Activated CD4-positive, alpha-beta memory T cell treated with anti-CD3 and anti-CD28 coated beads for 36 hours (primary cell): Measurements from ENCODE around the gene AMT. TPM values are rescaled to one million over a fixed set of nuclear protein-coding genes. Genes with fewer than 3 reads are reported as not detected.
A peak's percentile ranks its signal among the peaks of the same experiment; 100 is the strongest.
"Not testable (repeated sequence)": the region's sequence is repeated elsewhere in the genome, so short reads cannot be mapped to it uniquely, and the experiment has no call there.

Experiments
- CTCF ChIA-PET: fragments of 350-600 bp; sonication (Branson Sonifier 250); formaldehyde crosslinking; loops from one replicate; lab custom pipeline; 2021; ENCODE audit warnings: antibody characterized with exemption, inconsistent platforms; lab: Charles Lee
- POLR2A ChIA-PET: fragments of 350-600 bp; sonication (Branson Sonifier 250); formaldehyde crosslinking; loops from one replicate; lab custom pipeline; 2021; ENCODE audit warnings: antibody characterized with exemption; lab: Charles Lee
- DNase-seq: peaks from one replicate; pipeline ENCODE4 v3.0.0-alpha.2; 2020
- H3K27ac Mint-ChIP-seq: one replicate; pipeline ENCODE4 v1.8.0; 2021; ENCODE audit warnings: mixed read lengths
- H3K27me3 Mint-ChIP-seq: one replicate; pipeline ENCODE4 v1.8.0; 2021; ENCODE audit warnings: mixed read lengths
- H3K36me3 Mint-ChIP-seq: one replicate; pipeline ENCODE4 v1.8.0; 2021; ENCODE audit warnings: mixed read lengths
- H3K4me1 Mint-ChIP-seq: one replicate; pipeline ENCODE4 v1.8.0; 2021; ENCODE audit warnings: low read depth, mixed read lengths
- H3K4me3 Mint-ChIP-seq: one replicate; pipeline ENCODE4 v1.8.0; 2021; ENCODE audit warnings: mild to moderate bottlenecking, mixed read lengths
- H3K9me3 Mint-ChIP-seq: one replicate; pipeline ENCODE4 v1.8.0; 2021; ENCODE audit warnings: mixed read lengths
- intact Hi-C: fragments of 100-400 bp; cut with micrococcal nuclease; formaldehyde crosslinking; loops from one replicate; pipeline ENCODE4 v1.15.1; 2023
- total RNA-seq, 2 experiments: library from RNA; stranded (reverse); gene quantifications; one replicate each; pipeline ENCODE4 v1.2.3, GENCODE V29; 2021

AMT gene
- total RNA-seq, 2 experiments from 2014 or later: 2.4 to 2.6 TPM

GRCh38 chr3:49410066-49410845, 12.0 kb downstream of the AMT start:
- POLR2A ChIA-PET: interaction anchor here (1.1 to 4.6 kb wide), 4 partner anchors 51 to 70 kb away, joined by 4 to 33 read pairs (median 10); partner anchors contain the start of genes GPX1 and USP4
- intact Hi-C loops: loop anchor here (2.0 to 10.0 kb wide), 2 partner anchors 33 to 385 kb away; partner anchors contain the start of genes IMPDH2 and NDUFAF3
- CTCF ChIA-PET: interaction anchor here (2.2 kb wide), 1 partner anchor 70 kb away, joined by 13 read pairs; the partner anchor contains the start of gene USP4
- H3K9me3 Mint-ChIP-seq: no peaks in the 10 kb centered on the region
- H3K27ac Mint-ChIP-seq: peak overlapping the region; percentile 91
- H3K4me1 Mint-ChIP-seq: peaks cover 63% of the 10 kb centered on the region
- H3K4me3 Mint-ChIP-seq: peak overlapping the region; percentile 90
- no peak for DNase-seq
- H3K36me3 Mint-ChIP-seq: peaks cover 25% of the 10 kb centered on the region
- H3K27me3 Mint-ChIP-seq: no peaks in the 10 kb centered on the region

DNA sequence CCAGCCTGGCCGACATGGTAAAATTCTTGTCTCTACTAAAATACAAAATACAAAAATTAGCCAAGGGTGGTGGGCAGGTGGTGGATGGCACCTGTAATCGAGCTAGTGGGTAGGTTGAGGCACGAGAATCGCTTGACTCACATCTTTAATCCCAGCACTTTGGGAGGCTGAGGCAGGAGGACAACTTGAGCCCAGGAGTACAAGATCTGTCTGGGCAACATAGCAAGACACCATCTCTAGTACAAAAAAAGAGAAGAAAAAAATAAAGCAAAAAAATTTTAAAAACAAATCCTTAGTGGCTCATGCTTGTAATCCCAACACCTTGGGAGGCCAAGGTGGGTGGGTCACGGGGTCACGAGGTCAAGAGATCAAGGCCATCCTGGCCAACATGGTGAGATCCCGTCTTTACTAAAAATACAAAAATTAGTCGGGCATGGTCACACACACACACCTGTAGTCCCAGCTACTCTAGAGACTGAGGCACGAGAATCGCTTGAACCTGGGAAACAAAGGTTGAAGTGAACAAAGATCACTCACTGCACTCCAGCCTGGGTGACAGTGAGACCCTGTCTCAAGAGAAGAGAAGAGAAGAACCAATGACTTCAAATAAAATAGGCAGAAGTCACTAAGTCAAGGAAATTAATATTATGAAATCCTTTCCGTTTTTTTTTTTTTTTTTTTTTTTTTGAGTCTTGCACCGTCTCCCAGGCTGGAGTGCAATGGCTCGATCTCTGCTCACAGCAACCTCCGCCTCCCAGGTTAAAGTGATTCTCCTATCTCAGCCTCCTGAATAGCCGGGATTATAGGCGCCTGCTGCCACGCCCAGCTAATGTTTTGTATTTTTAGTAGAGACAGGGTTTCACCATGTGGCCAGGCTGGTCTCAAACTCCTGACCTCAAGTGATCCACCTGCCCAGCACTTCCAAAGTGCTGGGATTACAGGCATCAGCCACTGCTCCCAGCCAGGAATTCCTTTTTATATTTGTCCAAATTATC, 15.4 kb downstream of the AMT start:
- ChIA-PET POLR2A (no interaction called here), CTCF (interaction anchor here (1.1 to 1.6 kb wide), 3 partner anchors 9 to 43 kb away, joined by 3 to 7 read pairs (median 5); no protein-coding TSS in a partner anchor)
- intact Hi-C loops: no loop called here
- H3K4me1 Mint-ChIP-seq: peaks cover 49% of the 10 kb centered on the region
- no peak for DNase-seq
- H3K27me3 Mint-ChIP-seq: no peaks in the 10 kb centered on the region
- H3K27ac Mint-ChIP-seq: peak overlapping the region; percentile 75
- no peak overlapping the region for H3K4me3 Mint-ChIP-seq
- H3K36me3 Mint-ChIP-seq: peaks cover 21% of the 10 kb centered on the region
- no peaks in the 10 kb centered on the region for H3K9me3 Mint-ChIP-seq

DNA sequence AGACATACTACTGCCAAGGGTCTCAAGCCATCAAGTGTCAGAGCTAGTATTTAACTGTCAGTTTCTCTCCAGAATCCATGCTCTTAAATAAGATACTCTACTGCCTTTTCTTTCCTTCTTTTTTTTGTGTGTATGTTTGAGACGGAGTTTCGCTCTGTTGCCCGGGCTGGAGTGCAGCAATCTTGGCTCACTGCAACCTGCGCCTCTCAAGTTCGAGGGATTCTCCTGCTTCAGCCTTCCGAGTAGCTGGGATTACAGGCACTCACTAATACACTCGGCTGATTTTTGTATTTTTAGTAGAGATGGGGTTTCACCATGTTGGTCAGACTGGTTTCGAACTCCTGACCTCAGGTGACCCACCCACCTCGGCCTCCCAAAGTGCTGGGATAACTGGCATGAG, 16.7 kb downstream of the AMT start:
- H3K4me3 Mint-ChIP-seq, H3K9me3 Mint-ChIP-seq, H3K27me3 Mint-ChIP-seq, DNase-seq, intact Hi-C loops: not testable (repeated sequence)
- Mint-ChIP-seq H3K36me3 (peaks cover 21% of the 10 kb centered on the region), H3K4me1 (peaks cover 59% of the 10 kb centered on the region), H3K27ac (peak overlapping the region; percentile 44)
- ChIA-PET CTCF (interaction anchor here (0.7 to 1.7 kb wide), 5 partner anchors 11 to 397 kb away, joined by 3 to 7 read pairs (median 3); no protein-coding TSS in a partner anchor), POLR2A (interaction anchor here (2.3 kb wide), 1 partner anchor 66 kb away, joined by 7 read pairs; the partner anchor contains the start of gene USP4)

DNA sequence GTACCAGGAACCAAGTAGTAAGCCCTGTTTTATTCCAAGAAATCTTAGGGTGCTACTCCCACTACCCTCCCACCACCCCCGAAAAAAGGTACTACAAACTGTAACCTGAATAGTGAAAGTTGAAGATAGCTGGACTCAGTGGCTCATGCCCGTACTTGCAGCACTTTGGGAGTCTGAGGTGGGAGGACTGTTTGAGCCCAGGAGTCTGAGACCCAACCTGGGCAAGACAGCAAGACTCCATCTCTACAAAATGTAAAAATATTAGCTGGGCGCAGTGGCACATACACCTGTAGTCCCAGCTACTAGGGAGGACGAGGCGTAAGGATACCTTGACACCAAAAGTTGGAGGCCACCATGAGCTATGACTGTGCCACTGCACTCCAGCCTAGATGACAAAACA, 18.4 kb downstream of the AMT start:
- H3K36me3 Mint-ChIP-seq: peaks cover 18% of the 10 kb centered on the region
- intact Hi-C loops: no loop called here
- no peak overlapping the region for H3K27ac Mint-ChIP-seq
- CTCF ChIA-PET: interaction anchor here (1.7 kb wide), 1 partner anchor 45 kb away, joined by 3 read pairs; no protein-coding TSS in a partner anchor
- H3K4me3 Mint-ChIP-seq: no peak overlapping the region
- H3K9me3 Mint-ChIP-seq: no peaks in the 10 kb centered on the region
- no peaks in the 10 kb centered on the region for H3K27me3 Mint-ChIP-seq
- H3K4me1 Mint-ChIP-seq: peaks cover 61% of the 10 kb centered on the region
- DNase-seq: no peak
- POLR2A ChIA-PET: interaction anchor here (2.3 kb wide), 1 partner anchor 64 kb away, joined by 7 read pairs; the partner anchor contains the start of gene USP4

DNA sequence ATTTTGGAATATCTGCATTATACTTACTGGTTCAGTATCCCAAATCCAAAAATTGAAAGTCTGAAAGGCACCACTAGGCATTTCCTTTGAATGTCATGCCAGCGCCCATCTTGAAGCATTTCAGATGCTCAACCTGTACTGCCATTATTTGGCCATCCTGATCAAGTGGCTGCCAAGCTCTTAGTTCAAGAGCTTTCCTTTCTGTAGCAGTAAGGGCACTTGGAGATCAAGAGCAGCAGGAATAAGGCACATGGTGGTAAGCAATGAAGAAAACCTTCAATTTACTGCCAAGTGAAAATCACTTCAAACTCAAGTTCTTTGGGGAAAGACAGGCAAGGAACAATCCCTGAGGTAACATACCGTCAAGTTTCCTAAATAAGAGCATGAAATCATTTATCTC, 20.5 kb downstream of the AMT start:
- Mint-ChIP-seq H3K36me3 (peaks cover 18% of the 10 kb centered on the region), H3K4me1 (peaks cover 62% of the 10 kb centered on the region), H3K4me3 (no peak overlapping the region), H3K27me3 (no peaks in the 10 kb centered on the region), H3K9me3 (no peaks in the 10 kb centered on the region), H3K27ac (no peak overlapping the region)
- intact Hi-C loops: no loop called here
- CTCF ChIA-PET: no interaction called here
- POLR2A ChIA-PET: interaction anchor here (0.6 kb wide), 1 partner anchor 17 kb away, joined by 3 read pairs; no protein-coding TSS in a partner anchor
- DNase-seq: no peak

DNA sequence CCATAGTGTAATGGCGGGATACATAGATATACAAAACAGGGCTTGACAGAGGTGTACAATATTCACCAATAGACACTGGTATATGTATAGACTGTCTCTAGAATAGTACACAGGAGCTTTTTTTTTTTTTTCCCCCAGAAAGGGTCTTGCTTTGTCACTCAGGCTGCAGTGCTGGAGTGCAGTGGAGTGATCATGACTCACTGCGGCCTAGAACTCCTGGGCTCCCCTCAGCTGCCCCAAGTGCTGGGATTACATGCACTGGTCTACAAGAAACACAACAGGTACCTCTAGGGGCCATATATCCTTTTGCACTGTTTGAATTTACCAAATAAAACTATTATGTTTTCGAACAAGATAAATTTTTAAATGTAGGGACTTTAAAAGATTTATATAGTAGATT, 22.8 kb downstream of the AMT start:
- Mint-ChIP-seq H3K36me3 (peaks cover 25% of the 10 kb centered on the region), H3K4me3 (no peak overlapping the region), H3K9me3 (no peaks in the 10 kb centered on the region), H3K27me3 (no peaks in the 10 kb centered on the region), H3K4me1 (peaks cover 65% of the 10 kb centered on the region), H3K27ac (no peak overlapping the region)
- ChIA-PET POLR2A (no interaction called here), CTCF (no interaction called here)
- DNase-seq: no peak
- intact Hi-C loops: no loop called here

GRCh38 chr3:49397470-49397869, 24.8 kb downstream of the AMT start:
- POLR2A ChIA-PET: no interaction called here
- intact Hi-C loops: no loop called here
- H3K27ac Mint-ChIP-seq: no peak overlapping the region
- H3K36me3 Mint-ChIP-seq: peaks cover 24% of the 10 kb centered on the region
- no peak overlapping the region for H3K4me3 Mint-ChIP-seq
- H3K4me1 Mint-ChIP-seq: peaks cover 72% of the 10 kb centered on the region
- no peak for DNase-seq
- H3K27me3 Mint-ChIP-seq: no peaks in the 10 kb centered on the region
- no peaks in the 10 kb centered on the region for H3K9me3 Mint-ChIP-seq
- CTCF ChIA-PET: no interaction called here

GRCh38 chr3:49391310-49391709, 31.0 kb downstream of the AMT start:
- H3K4me1 Mint-ChIP-seq: peaks cover 49% of the 10 kb centered on the region
- H3K9me3 Mint-ChIP-seq, intact Hi-C loops, POLR2A ChIA-PET, H3K27ac Mint-ChIP-seq, H3K4me3 Mint-ChIP-seq, DNase-seq, H3K27me3 Mint-ChIP-seq, CTCF ChIA-PET: not testable (repeated sequence)
- peaks cover 22% of the 10 kb centered on the region for H3K36me3 Mint-ChIP-seq

DNA sequence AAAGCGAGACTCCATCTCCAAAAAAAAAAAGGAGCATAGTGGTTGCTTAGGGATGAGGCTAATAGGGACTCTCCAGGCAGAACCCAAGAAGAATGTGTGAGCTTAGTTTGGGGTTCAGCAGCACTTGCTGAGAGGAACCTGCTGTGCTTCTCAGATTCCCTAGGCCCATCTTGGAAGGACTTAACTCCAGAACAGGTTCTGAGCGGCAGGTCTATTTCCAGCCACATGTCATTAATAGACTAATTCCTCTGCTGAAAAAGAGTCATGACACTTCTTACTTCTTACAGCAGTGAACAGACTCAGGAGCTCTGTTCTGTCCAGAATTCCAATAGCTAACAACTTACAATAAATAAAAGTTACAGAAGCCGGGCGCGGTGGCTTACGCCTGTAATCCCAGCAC, 33.0 kb downstream of the AMT start:
- ChIA-PET CTCF (interaction anchor here (0.6 to 1.3 kb wide), 2 partner anchors 60 to 724 kb away, joined by 3 to 5 read pairs; no protein-coding TSS in a partner anchor), POLR2A (no interaction called here)
- peaks cover 11% of the 10 kb centered on the region for H3K36me3 Mint-ChIP-seq
- H3K4me3 Mint-ChIP-seq: no peak overlapping the region
- H3K27ac Mint-ChIP-seq: no peak overlapping the region
- H3K4me1 Mint-ChIP-seq: peaks cover 48% of the 10 kb centered on the region
- intact Hi-C loops: no loop called here
- no peaks in the 10 kb centered on the region for H3K27me3 Mint-ChIP-seq
- DNase-seq: no peak
- H3K9me3 Mint-ChIP-seq: no peaks in the 10 kb centered on the region

GRCh38 chr3:49388289-49388820, 33.9 kb downstream of the AMT start:
- CTCF ChIA-PET: interaction anchor here (0.9 to 1.4 kb wide), 3 partner anchors 18 to 61 kb away, joined by 3 read pairs; partner anchors contain the start of gene USP4
- Mint-ChIP-seq H3K4me3 (no peak overlapping the region), H3K27me3 (no peaks in the 10 kb centered on the region), H3K36me3 (peaks cover 9% of the 10 kb centered on the region), H3K27ac (peak overlapping the region; percentile 29), H3K9me3 (no peaks in the 10 kb centered on the region), H3K4me1 (peaks cover 52% of the 10 kb centered on the region)
- POLR2A ChIA-PET: interaction anchor here (0.9 kb wide), 1 partner anchor 40 kb away, joined by 5 read pairs; no protein-coding TSS in a partner anchor
- DNase-seq: no peak
- intact Hi-C loops: no loop called here

GRCh38 chr3:49387721-49388120, 34.6 kb downstream of the AMT start:
- peaks cover 48% of the 10 kb centered on the region for H3K4me1 Mint-ChIP-seq
- ChIA-PET CTCF (interaction anchor here (1.4 kb wide), 1 partner anchor 47 kb away, joined by 3 read pairs; the partner anchor contains the start of gene USP4), POLR2A (no interaction called here)
- H3K27me3 Mint-ChIP-seq: no peaks in the 10 kb centered on the region
- intact Hi-C loops: no loop called here
- no peak overlapping the region for H3K4me3 Mint-ChIP-seq
- peaks cover 9% of the 10 kb centered on the region for H3K36me3 Mint-ChIP-seq
- no peaks in the 10 kb centered on the region for H3K9me3 Mint-ChIP-seq
- no peak for DNase-seq
- H3K27ac Mint-ChIP-seq: no peak overlapping the region
